Measurements from ENCODE around the gene AMZ1.

AMZ1 gene

DNA sequence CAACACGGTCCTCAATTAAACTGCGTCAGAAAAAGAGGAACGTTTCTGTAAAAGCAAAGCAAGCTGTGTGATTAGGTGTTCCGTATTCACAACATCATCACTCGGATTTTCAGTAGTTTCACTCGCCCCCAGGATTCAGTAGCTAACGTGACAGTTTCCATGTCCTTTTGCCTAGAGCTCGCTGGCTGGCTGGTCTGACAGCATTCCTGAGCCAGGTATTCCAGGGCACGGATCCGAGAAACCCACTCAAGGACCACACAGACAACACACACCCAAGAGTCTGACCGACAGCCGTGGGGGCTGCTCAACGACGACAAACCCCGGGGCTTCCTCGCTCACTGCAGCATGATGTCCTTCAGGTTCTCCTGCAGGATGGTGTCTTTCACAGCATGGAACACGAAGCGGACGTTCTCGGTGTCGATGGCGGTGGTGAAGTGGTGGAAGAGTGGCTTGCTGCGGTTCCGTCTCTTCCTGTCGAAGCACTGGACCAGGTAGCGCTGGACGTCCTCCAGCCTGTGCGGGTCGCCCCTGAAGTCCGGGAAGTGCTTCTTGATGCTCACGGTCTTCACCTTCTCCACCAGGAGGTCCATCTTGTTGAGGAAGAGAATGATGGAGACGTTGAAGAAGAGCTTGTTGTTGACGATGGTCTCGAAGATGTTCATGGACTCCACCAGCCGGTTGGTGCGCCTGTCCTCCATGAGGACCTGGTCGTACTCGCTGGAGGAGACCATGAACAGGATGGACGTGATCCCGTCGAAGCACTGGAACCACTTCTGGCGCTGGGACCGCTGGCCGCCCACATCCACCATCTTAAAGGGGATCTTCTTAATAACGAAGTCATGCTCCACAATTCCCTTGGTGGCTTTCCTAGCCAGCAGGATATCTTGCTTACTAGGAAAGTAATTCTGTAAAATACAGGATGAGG lies 43.1 kb downstream of the AMZ1 start:
- no peak for DNase-seq (ENCODE audit: low spot score)
- TF ChIP-seq, protein P1, sequence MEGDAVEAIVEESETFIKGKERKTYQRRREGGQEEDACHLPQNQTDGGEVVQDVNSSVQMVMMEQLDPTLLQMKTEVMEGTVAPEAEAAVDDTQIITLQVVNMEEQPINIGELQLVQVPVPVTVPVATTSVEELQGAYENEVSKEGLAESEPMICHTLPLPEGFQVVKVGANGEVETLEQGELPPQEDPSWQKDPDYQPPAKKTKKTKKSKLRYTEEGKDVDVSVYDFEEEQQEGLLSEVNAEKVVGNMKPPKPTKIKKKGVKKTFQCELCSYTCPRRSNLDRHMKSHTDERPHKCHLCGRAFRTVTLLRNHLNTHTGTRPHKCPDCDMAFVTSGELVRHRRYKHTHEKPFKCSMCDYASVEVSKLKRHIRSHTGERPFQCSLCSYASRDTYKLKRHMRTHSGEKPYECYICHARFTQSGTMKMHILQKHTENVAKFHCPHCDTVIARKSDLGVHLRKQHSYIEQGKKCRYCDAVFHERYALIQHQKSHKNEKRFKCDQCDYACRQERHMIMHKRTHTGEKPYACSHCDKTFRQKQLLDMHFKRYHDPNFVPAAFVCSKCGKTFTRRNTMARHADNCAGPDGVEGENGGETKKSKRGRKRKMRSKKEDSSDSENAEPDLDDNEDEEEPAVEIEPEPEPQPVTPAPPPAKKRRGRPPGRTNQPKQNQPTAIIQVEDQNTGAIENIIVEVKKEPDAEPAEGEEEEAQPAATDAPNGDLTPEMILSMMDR (IDR thresholded peaks at IDR 0.05; ENCODE audit: extremely low read depth, insufficient read depth, missing control alignments), result no peak
- in situ Hi-C loops (cut with MboI; ENCODE audit: low pct_unique_long_range_greater_than_20kb, low sequenced_read_pairs, unreplicated experiment), result no loop called here

DNA sequence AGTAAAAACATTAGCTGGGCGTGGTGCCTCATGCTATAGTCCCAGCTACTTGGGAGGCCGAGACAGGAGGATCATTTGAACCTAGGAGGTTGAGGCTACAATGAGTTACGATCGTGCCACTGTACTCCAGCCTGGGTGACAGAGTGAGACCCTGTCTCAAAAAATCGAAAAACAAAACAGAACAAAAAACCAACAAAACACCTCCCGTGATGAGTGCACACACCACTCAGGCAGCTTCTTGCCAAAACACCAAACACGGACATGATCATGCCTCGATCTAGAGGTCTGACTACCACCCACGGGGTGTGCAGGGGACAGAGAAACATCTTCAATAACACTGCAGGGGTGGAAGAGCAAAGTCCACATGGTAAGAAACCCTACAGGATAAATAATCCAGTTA lies 44.4 kb downstream of the AMZ1 start:
- no peak for DNase-seq (ENCODE audit: low spot score)
- TF ChIP-seq, protein P1 (IDR thresholded peaks at IDR 0.05; ENCODE audit: extremely low read depth, insufficient read depth, missing control alignments), result no peak
- in situ Hi-C loops (cut with MboI; ENCODE audit: low pct_unique_long_range_greater_than_20kb, low sequenced_read_pairs, unreplicated experiment), result no loop called here

DNA sequence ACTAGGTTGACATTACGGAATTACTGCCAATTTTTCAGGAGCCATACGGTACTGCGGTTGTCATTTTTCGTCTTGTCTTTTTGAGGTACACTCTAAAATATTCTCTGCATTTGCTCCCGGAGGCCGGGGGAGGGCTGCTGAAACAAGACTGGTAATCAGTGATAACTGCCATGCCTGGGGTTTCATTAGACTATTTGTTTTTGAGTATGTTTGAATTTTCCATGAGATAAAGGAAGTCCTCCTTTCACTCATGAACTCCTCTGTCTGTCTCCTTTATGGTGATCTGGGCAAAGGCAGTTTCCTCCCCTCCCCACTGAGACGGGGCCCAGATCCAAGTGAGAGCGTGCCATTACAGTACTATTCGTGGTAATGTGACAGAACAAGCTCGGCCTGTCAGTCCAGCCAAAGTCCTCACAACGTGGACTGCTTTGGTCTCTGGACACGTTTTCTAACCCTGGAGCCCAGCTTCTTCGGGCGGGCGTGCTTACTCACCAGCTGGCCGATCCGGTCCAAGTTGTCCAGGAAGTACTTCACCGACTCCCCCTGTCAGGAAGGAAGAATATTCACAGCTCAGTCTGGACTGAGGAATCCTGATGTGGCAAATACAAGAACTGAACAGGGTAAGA lies 45.1 kb downstream of the AMZ1 start:
- DNase-seq (ENCODE audit: low spot score), result no peak
- TF ChIP-seq, protein P1 (IDR thresholded peaks at IDR 0.05; ENCODE audit: extremely low read depth, insufficient read depth, missing control alignments), result no peak

DNA sequence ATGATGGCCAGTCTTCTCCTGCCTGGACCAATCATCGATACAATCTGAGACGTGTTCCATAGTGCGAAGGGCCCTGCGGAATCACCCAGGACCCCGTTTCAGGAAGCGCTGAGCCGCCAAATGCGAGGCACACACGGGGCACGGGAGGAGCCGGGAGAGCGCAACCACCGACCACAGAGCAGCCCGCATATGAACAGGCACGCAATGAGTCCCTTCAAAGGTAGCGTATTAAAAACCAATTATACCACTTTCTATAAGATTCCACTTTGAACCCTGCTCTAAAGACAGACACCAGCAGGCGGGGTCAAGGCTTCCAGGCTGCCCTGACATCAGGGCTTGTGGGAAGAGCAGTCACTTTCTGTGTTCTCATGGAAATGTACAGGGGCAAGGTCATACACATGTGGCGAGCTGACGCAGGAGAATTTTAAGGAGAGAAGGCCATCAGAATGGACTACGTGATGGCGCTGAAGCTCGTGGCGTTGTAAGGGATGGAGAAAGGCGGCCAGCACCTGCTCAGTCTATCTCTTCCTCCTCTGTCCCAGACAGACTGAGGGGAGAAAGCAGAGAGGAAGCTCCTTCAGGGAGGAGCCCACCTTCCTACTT lies 46.2 kb downstream of the AMZ1 start:
- DNase-seq (ENCODE audit: low spot score), result no peak
- TF ChIP-seq, protein P1 (IDR thresholded peaks at IDR 0.05; ENCODE audit: extremely low read depth, insufficient read depth, missing control alignments), result no peak
- in situ Hi-C loops (cut with MboI; ENCODE audit: low pct_unique_long_range_greater_than_20kb, low sequenced_read_pairs, unreplicated experiment), result no loop called here

More for the DNA sequence above, 45.1 kb downstream of the AMZ1 start:
- in situ Hi-C loops (cut with MboI; ENCODE audit: low pct_unique_long_range_greater_than_20kb, low sequenced_read_pairs, unreplicated experiment), result no loop called here

DNA sequence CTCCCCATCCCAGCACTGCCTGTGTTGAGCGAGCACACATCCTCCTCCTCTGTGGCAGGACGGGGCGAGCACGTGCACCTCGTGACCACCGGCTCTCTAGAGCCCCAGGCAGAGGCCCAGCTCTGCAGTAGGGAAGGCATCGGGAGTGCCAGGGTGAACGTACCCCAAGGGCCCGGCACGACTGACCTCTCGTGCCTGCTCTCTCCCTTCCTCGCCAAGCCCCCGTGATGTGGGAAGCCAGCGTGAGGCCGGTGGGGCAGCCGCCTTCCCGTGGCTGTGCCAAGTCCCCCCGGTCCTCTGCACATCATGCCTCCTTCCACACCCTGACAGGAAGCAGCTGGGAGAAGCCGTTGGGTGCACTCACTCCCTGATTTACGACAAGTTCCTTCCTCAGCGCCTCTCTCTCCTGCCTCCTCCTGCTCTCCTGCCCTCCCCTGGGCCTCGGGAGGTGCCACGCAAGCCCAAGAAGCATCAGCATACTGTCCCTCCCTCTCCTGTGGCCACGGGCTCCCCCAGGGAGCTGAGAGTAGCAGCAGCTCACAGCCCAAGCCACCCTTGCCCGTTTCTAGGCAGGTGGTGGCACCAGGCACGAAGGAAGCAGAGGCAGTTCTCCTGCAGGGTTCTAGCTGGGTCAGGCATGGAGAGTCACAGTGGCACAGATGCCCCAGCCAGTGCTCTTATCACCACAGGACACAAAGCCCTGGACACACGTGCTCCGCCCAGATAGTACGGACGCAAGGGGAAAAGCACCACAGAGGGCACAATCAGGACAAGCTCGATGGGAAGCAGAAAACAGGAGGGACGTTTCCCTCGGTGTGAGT lies 47.0 kb downstream of the AMZ1 start:
- in situ Hi-C loops (cut with MboI; ENCODE audit: low pct_unique_long_range_greater_than_20kb, low sequenced_read_pairs, unreplicated experiment), result no loop called here

More for the DNA sequence above, 47.0 kb downstream of the AMZ1 start:
- TF ChIP-seq, protein P1 (IDR thresholded peaks at IDR 0.05; ENCODE audit: extremely low read depth, insufficient read depth, missing control alignments), result no peak
- DNase-seq (ENCODE audit: low spot score), result no peak
